Left cardiac atrium (tissue), 4 donors: Measurements from ENCODE around the gene STOM. TPM values are rescaled to one million over a fixed set of nuclear protein-coding genes. Genes with fewer than 3 reads are reported as not detected.
A peak's percentile ranks its signal among the peaks of the same experiment; 100 is the strongest.
"Not testable (repeated sequence)": the region's sequence is repeated elsewhere in the genome, so short reads cannot be mapped to it uniquely, and the experiment has no call there.

ENCODE experiments used
- ATAC-seq, 2 donors: fragments of 200-7000 bp; cut with Tn5 transposase; one replicate each; pipeline ENCODE4 v1.9.1; 2020; ENCODE audit warnings: mild to moderate bottlenecking in 2 of 2, moderate library complexity in 2 of 2
- DNase-seq: peaks from one replicate; pipeline ENCODE4 v3.0.0-alpha.2; 2020
- intact Hi-C, 2 donors: fragments of 100-400 bp; cut with DNase I; formaldehyde crosslinking; loops; one replicate each; pipeline versions ENCODE4 v1.14.1 to v1.15.1; 2022 to 2023
- long read RNA-seq: library from polyadenylated mRNA; unstranded; transcript quantifications from one replicate; pipeline ENCODE4 v2.0.0, GENCODE V29; 2021
- total RNA-seq, 2 donors: library from RNA; stranded (reverse); fragmentation: NEBNext Ultra II Directional; extraction: Animal tissue kit (Norgen Biotek cat#: 25700); gene quantifications; one replicate each; pipeline ENCODE4 v1.2.1, GENCODE V29; 2021
- donor health status: DM: no; HTN: yes; CAD: no.
- donor health status: DM: no; HTN: yes; CAD: no; lungs with severe emphysema.
- donor health status: DM: yes; HTN: yes; CAD: no.
- donor health status: Dilated cardiomyopathy.

Gene STOM, protein sequence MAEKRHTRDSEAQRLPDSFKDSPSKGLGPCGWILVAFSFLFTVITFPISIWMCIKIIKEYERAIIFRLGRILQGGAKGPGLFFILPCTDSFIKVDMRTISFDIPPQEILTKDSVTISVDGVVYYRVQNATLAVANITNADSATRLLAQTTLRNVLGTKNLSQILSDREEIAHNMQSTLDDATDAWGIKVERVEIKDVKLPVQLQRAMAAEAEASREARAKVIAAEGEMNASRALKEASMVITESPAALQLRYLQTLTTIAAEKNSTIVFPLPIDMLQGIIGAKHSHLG
- 100 to 1,000 TPM; 194 to 326 TPM for total RNA-seq
- long read RNA-seq, transcript STOM-201 (7 exons, 3,010 nt), result major isoform, 400 of 447 reads
- long read RNA-seq, partial matches to known transcripts, result 36 of 447 reads
- long read RNA-seq, other reads (novel, unspliced or antisense), result 11 of 447 reads

DNA sequence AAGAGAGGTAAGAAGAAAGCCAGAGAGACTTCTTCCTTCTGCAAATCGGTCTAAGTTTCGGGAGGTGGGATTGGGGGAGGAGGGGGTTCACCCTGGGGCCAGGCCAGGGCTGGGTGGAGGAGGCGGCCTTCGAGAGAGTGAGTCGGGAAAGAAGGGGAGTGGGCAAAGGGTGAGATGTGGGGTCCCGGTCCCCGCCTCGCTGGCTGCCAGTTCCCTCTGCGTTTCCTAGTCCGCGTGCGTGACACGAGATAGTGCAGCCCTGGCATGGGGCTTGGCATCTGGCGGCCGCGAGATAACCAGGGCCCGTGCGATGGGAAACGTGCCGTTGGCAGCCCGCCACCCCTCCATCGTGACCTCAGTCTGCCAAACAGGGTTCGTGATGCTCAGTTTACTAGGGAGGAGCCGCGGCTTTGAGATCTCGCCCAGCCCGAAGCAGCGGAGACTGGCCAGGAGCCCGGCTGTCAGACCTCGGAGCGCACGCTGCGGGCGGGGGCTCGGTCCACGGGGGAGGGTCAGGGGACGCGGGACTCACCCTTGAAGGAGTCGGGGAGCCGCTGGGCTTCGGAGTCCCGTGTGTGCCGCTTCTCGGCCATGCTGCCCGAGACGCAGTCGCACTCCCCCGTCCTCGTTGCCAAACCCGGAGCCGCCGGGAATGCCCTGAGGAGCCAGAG, at the start of gene STOM:
STOM (minus strand) TSS at position 656 of the 671 bp plus-strand sequence; CDS start at position 593, 63 bp downstream.
- ATAC-seq, result peak; percentile 76 to 87
- intact Hi-C loops, result loop anchor here in 1 of 2 donors (2.0 to 10.0 kb wide), 2 partner anchors 83 to 165 kb away; partner anchors contain the start of gene RAB14

DNA sequence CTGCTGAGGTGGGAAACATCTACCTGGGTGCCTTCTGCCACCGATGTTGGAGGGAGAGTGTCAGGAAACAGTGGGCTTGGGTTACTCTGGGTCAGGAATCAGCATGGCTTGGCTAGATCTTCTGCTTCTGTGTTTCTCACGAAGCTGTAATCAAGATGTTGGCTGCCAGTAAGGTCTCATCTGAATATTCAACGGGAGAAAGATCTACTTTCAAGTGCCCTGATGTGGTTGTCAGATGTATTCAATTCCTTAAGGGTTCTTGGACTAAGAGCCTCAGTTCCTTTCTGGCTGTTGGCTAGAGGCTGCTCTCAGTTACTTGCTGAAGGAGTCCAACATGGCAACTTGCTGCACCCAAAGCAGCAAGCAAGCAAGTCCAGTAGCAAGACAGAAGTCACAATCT, 41.9 kb upstream of the STOM start:
- DNase-seq (no peak), ATAC-seq (no peak)
- intact Hi-C loops, result no loop called here

More for the DNA sequence above, at the start of gene STOM:
- DNase-seq, result peak; percentile 93

DNA sequence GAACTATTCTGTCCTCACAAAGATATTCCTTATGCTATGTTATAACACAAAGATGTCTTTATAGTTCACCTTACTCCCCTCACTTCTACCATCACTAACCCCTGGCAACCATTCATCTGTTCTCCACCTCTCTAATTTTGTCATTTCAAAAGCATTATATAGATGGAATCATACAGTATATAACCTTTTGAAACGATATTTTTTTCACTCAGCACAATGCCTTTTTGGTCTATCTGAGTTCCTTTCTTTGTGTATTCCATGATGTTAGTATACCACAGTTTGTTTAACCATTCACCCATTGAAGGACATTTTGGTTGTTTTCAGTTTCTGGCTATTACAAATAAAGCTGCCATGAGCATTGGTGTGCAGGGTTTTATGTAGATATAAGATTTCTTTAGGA, 35.8 kb upstream of the STOM start:
- no peak for DNase-seq
- intact Hi-C loops, result no loop called here
- ATAC-seq, result no peak

DNA sequence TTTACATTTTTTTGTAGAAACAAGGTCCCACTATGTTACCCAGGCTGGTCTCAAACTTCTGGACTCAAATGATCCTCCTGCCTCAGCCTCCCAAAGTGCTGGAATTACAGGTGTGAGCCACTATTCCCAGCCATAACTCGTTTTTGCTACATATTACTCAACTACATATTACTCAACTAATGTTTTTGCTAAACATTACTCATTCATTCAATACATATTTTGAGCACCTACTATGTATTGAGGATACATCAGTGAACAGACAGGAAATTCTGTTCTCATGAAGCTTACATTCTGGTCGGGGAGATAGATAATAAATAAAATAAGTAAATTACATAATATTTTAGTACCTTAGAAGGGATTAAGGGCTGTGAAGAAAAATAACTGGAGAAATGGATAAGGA, 34.9 kb upstream of the STOM start:
- DNase-seq, result no peak
- ATAC-seq, result no peak
- intact Hi-C loops, result no loop called here

DNA sequence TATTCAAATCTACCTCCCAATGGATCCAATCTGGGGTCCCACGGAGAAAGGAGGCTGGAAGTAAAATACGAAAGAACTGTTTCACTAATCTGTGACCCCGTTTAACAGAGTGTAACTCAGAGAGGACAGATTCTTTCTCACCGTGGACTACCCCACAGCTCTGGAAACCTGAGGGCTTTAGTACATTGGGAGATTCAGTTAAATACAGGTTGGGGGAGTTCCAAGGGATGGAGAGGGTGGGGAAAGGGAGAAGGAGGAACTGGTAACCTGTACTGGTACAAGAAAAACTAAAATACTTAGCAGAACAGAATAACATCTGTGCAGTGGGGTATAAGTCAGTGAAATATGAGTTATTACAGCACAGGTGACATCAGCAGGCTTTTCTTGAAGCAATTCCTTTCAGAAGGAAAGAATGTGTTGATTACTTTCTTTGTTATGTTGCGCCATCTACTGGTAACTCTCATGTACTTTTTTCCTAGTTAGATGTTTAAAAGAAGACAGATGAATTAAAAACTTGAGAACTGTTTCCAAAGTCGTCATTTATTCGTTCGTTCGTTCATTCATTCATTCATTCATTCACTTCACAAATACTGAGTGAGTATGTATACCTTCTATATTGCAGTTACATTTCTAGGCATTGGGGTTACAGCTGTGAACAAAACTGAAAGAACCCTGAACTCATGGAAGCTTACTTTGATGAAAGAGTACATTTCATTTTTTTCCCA, 30.0 kb upstream of the STOM start:
- ATAC-seq (peak; percentile 61 to 62), DNase-seq (no peak)
- intact Hi-C loops, result loop anchor here (2.0 to 5.0 kb wide), 2 partner anchors 187 to 188 kb away; no protein-coding TSS in a partner anchor

DNA sequence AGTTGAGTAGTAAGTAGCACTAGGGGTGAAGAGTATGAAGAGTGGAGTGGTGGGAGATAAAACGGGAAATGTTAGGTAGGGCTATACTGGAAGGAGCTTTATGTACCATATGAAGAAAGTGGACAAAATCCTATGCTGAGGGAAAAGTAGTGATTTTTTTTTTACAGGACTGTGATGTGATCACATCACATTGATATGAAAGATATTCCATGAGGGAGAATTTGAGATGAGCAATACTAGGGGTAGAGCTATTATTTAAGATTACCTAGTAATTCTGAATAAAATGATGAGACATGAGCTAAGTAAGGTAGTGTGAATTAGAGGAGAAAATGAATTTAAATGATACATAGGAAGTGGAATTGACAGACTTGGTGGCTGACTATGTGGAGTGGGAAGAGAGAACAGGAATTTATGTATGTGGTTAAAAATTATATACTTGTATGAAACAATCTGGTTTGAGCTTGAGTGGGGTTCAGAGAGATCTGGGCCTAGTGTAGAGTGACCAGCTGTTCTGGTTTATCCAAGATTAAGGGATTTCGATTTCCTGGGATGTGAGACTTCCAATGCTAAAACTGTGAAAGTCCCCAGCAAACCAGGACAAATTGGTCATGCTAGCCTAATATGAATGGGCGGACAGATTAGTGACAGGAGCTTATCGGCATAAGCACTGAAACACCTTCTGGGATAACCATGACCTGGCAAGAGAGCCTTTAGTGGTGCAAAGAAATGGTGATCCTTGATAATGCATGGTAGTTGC, 29.3 kb upstream of the STOM start:
- ATAC-seq (no peak), DNase-seq (no peak)
- intact Hi-C loops, result loop anchor here (2.0 to 5.0 kb wide), 2 partner anchors 187 kb away; no protein-coding TSS in a partner anchor

DNA sequence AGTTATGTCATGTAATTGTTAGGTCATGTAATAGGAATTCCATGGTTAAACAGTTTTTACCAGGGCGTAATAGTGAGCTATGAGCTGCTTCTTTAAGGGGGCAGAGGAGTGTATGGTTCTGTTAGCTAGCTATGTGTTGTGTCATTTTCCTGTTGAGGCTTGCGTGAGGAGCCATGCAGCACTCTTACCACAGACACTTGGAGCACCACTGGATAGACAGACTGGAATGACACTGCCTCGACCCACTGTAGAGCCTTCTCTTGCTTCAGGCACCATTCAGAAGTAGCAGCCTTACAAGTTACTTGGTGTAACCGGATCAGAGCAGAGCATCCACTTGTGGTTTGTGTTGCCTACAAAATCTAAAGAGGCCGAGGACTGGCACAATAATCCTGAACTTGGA, 28.3 kb upstream of the STOM start:
- DNase-seq (no peak), ATAC-seq (no peak)
- intact Hi-C loops, result loop anchor here (2.0 to 5.0 kb wide), 2 partner anchors 186 kb away; no protein-coding TSS in a partner anchor

DNA sequence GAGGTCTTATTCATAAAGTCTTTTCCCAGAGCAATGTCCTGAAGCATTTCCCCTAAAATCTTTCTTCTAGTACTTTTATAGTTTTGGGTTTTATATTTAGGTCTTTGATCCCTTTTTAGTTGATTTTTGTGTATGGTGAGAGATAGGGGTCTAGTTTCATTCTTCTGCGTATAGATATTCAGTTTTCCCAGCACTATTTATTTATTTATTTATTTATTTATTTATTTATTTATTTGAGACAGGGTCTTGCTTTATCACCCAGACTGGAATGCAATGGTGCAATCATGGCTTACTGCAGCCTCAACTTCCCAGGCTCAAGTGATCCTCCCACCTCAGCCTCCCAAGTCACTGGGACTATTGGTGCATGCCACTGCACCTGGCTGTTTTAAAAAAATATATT, 27.2 kb upstream of the STOM start:
- not testable (repeated sequence) for ATAC-seq, DNase-seq
- intact Hi-C loops, result loop anchor here in 1 of 2 donors (5.0 kb wide), 1 partner anchor 185 kb away; no protein-coding TSS in a partner anchor

DNA sequence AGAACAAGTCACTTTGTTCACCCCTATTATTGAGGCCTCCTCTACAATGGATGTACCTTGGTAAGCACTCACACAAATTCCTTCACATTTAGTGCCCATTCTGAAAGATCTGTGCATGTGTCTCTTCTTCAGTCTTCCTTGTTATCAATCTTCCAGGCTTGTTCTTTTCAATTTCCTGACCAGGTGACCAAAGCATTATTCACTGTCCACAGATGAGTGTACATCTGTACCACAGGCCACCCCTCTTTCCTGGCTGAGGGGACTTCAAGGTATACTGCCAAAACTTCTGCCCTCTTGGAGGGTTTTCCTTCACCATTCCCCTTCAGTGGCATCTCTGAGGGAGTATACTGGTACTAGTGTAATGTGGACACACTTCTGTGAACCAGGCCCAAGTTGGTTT, 25.5 kb upstream of the STOM start:
- ATAC-seq, result no peak
- DNase-seq, result no peak
- intact Hi-C loops, result loop anchor here in 1 of 2 donors (5.0 kb wide), 1 partner anchor 183 kb away; no protein-coding TSS in a partner anchor

DNA sequence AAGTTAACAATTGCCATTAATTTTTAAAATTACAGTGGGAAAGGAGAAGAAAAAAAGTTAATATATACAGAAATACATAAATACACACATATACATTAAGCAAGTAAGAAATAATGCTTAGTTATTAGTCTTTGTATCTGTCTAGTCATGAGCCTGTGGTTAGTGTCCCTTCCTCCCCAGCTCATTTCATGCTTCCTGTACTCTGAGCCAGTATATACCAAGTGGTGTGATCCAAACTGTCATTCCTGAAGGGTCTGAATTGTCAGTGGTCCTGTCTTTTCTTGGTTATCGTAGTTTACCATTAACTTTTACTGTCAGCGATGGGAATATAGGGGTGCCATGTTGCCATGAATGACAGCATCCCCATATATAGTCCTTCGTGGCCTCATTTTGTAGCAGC, 24.2 kb upstream of the STOM start:
- intact Hi-C loops, result no loop called here
- no peak for DNase-seq
- ATAC-seq, result no peak

DNA sequence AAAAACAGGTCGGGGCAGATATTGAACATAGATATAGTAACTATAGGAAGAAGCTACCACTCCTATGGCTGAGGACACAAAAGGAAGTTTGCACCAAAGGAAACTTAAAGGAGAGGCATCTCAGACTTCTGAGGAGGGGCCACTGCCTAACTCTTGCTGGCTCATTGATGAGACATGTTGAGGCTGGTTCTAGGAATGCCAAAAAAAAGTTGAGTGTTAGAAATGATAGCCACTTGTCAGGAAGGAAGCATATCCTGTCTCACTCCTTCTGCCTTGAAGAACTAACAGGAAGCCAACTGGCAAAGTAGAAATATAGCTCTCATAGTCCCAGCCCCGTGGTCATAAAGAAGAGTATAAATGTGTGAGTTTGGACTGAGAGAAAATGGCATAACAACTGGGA, 23.3 kb upstream of the STOM start:
- no peak for DNase-seq
- ATAC-seq, result no peak
- intact Hi-C loops, result no loop called here

DNA sequence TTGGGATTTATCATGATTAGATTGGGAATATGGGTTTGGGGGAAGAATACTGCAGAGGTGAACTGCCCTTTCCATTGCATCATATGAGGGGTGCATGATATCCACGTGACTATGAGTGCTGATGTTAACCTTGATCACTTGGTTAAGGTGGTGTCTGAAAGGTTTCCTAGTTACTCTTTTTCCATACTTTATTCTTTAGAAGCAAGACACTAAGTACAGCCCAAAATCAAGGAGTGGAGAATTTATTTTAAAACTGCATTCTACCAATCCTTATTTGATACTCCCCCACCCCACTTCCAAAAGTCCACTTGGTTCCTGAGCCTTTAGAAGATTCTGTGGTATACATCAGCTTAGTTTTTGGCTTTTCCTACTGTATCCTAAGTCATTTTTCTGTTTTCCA, 20.3 kb upstream of the STOM start:
- DNase-seq (no peak), ATAC-seq (no peak)
- intact Hi-C loops, result no loop called here

DNA sequence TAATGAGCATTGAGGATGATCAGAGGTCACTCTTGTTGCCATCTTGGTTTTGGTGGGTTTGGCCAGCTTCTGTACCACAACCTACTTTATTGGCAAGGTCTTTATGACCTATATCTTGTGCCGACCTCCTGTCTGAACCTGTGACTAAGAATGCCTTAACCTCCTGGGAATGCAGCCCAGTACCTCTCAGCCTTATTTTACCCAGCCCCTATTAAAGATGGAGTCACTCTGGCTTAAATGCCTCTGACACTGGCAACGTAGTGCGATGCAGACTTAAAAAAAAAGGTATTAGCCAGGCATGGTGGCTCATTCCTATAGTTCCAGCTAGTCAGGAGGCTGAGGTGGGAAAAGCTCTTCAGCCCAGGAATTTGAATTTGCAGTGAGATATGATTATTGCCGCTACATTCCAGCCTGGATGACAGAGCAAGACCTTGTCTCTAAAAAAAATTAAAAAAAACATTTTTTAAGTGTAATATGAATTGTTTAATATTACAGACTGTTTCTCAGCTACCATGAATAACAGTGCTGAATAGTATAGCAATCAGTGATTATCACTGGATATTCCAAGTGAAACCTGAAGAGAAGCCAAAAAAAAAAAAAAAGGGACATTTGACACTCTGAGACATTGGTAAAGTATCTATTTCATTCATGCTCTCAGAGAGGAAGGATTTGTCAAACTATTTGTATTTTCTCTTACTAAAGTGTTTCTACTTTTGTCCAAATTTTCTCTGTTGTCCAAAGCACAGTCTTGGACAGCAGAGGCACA, 18.3 kb upstream of the STOM start:
- ATAC-seq (no peak), DNase-seq (no peak)
- intact Hi-C loops, result no loop called here

DNA sequence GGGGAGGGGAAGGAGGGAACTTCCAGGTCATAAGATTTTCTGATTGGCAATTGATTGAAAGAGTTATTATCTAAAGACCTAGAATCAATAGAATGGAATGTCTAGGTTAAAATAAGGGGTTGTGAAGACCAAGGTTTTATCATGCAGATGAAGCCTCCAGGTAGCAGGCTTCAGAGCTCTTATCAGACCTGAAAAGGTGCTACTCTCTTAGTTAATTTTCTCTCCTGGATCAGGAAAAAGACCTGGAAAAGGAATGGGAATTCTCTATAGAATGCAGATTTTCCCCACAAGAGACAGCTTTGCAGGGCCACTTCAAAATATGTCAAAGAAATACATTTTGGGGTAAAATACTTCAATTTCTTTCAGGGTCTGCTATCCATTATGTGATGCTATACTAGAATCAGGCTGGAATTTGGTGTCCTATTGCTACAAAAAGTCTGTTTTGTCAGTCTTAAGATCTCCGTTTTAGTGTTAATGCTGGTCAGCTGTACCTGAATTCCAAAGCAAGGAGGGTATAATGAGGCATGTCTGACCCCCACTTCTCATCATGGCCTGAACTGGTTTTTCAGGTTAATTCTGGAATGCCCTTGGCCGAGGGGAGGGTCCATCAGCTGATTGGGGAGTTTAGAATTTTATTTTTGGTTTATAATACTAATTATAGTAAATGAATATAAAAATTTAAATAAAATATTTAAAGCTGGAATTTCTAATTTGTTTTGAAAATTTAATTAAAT, 16.6 kb upstream of the STOM start:
- intact Hi-C loops, result loop anchor here in 1 of 2 donors (1.0 kb wide), 1 partner anchor 41 kb away; no protein-coding TSS in a partner anchor
- DNase-seq, result no peak
- ATAC-seq, result no peak

DNA sequence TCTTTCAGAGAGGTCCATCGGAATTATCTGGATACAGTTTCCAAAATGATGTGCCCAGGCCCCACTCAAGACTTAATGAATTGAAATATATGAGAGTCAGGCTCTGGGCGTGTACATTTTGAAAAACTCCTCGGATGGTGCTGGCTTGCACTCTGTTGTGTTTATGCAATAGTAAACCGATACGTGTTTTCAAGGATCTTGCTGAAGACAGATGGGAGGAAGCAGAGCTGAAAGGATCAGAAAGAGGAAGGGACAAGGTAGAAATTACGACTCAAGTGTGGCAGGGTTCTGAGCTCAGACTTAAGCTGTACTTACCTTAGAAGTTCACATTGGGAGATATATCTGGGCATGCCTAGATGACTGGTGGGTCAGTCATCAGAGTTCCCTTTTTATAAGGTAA, 13.7 kb upstream of the STOM start:
- intact Hi-C loops, result loop anchor here in 1 of 2 donors (5.0 kb wide), 1 partner anchor 66 kb away; no protein-coding TSS in a partner anchor
- DNase-seq (no peak), ATAC-seq (no peak)

DNA sequence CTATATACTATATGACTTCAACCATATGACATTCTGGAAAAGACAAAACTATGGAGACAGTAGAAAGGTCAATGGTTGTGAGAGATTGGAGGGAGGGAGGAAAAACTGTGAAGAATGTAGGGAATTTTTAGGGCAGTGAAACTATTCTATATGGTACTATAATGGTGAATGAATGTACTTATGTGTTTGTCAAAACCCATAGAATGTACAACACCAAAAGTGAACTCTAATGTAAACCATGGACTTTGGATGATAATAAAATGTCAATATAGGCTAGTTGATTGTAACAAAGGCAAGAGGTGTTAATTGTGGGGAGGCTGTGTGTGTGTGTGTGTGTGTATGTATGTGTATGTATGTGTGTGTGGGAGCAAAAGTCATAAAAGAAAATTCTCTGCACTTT, 10.8 kb upstream of the STOM start:
- no peak for DNase-seq
- intact Hi-C loops, result loop anchor here in 1 of 2 donors (5.0 kb wide), 1 partner anchor 64 kb away; no protein-coding TSS in a partner anchor
- ATAC-seq, result no peak

DNA sequence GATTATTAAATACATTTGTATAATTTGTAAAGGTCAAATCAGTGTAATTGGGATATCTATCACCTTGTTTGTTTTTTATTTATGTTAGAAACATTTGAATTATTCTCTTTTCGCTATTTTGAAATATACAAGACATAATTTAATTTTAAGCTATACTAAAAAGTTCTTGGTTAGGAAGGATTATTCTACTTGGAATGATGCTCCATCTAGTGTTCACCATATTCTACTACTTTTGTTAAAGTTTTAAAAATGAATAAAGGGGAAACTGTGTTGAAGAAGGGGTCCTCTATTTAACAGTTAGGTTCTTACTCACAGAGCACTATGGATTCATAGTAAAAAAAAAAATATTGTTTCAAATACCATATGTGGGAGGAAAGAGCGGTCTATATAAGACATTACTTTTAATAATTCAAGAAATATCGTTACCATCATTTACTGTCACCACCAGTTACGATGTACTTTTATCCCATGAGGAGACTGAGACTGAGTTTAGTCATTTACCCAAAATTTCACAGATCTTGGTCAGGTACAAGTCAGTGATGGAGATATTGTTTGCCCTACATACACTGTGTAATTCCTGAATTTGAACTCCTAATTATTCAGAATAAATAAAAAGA, 6.3 kb upstream of the STOM start:
- intact Hi-C loops, result loop anchor here in 1 of 2 donors (2.0 to 10.0 kb wide), 2 partner anchors 56 to 172 kb away; partner anchors contain the start of gene RAB14
- DNase-seq, result no peak
- no peak for ATAC-seq
